Breast epithelium (tissue), 4 donors: Measurements from ENCODE around the gene MT1F. TPM values are rescaled to one million over a fixed set of nuclear protein-coding genes. Genes with fewer than 3 reads are reported as not detected.

ENCODE experiments used
- DNase-seq, 2 donors: peaks; one replicate each; pipeline ENCODE4 v3.0.0-alpha.2; 2019; ENCODE audit warnings: low spot score in 2 of 2
- H3K27ac ChIP-seq, 2 donors: fragments of 200-600 bp; sonication (generic) in 1 of 2; one replicate each; pipeline ENCODE4 v1.5.1; 2016 to 2019; ENCODE audit warnings: mild to moderate bottlenecking in 1 of 2
- H3K27me3 ChIP-seq, 2 donors: fragments of 200-600 bp; sonication (generic) in 1 of 2; one replicate each; pipeline versions ENCODE4 v1.5.1 to v1.6.0; 2017 to 2019; ENCODE audit warnings: control low read depth in 1 of 2, mild to moderate bottlenecking in 1 of 2
- H3K36me3 ChIP-seq: fragments of 200-600 bp; one replicate; pipeline ENCODE4 v1.5.1; 2019
- H3K4me1 ChIP-seq, 2 donors: fragments of 200-600 bp; sonication (generic); one replicate each; pipeline ENCODE4 v1.5.1; 2016 to 2019; ENCODE audit warnings: control low read depth in 1 of 2
- H3K4me3 ChIP-seq, 3 donors: fragments of 200-600 bp; sonication (generic); 1 replicate in 2 of 3; 2 replicates in 1 of 3; pipeline ENCODE4 v1.5.1; 2016 to 2019; ENCODE audit warnings: mild to moderate bottlenecking in 3 of 3, moderate library complexity in 2 of 3
- H3K9me3 ChIP-seq, 2 donors: fragments of 200-600 bp; sonication (generic) in 1 of 2; one replicate each; pipeline ENCODE4 v1.5.1; 2016 to 2019; ENCODE audit warnings: control low read depth in 1 of 2
- CTCF ChIP-seq, 3 donors: fragments of 450-650 bp; IDR thresholded peaks; one replicate each; pipeline ENCODE4 v1.5.1; 2016 to 2017; ENCODE audit warnings: antibody characterized with exemption in 3 of 3, mild to moderate bottlenecking in 3 of 3, moderate library complexity in 3 of 3
- POLR2A ChIP-seq: fragments of 450-650 bp; IDR thresholded peaks from one replicate; pipeline ENCODE4 v1.6.1; 2016; ENCODE audit warnings: antibody characterized with exemption, mild to moderate bottlenecking, moderate library complexity
- POLR2AphosphoS5 ChIP-seq, 3 donors: sonication (generic); formaldehyde crosslinking; IDR thresholded peaks; one replicate each; pipeline ENCODE4 v1.6.1; 2017; ENCODE audit warnings: antibody characterized with exemption in 3 of 3
- intact Hi-C: fragments of 100-400 bp; cut with DNase I; formaldehyde crosslinking; loops from one replicate; pipeline ENCODE4 v1.15.1; 2023; ENCODE audit warnings: low total_unique reads
- total RNA-seq, 3 donors: library from RNA; depleted of rRNA; stranded (reverse); fragments of >200 nt; gene quantifications; one replicate each; pipeline ENCODE4 v1.1.0, GENCODE V29; 2016

Gene MT1F
- total RNA-seq, 3 donors from 2014 or later, result 9.1 to 34.0 (median 12.1) TPM

GRCh38 chr16:56632848-56633365 lies 24.9 kb upstream of the MT1F start:
- no peaks in the 10 kb centered on the region for H3K27me3 ChIP-seq
- TF ChIP-seq POLR2AphosphoS5 (IDR thresholded peaks at IDR 0.05) (no peak), POLR2A (no peak), CTCF (IDR thresholded peaks at IDR 0.05) (no peak)
- intact Hi-C loops, result no loop called here

GRCh38 chr16:56633535-56633934 lies 24.2 kb upstream of the MT1F start:
- no peaks in the 10 kb centered on the region for H3K36me3 ChIP-seq
- peaks cover 0 to 5% of the 10 kb centered on the region in 2 donors for H3K27me3 ChIP-seq
- no peak for DNase-seq
- no peaks in the 10 kb centered on the region for H3K4me1 ChIP-seq
- H3K9me3 ChIP-seq, result no peaks in the 10 kb centered on the region
- TF ChIP-seq CTCF (IDR thresholded peaks at IDR 0.05) (no peak), POLR2AphosphoS5 (IDR thresholded peaks at IDR 0.05) (no peak), POLR2A (no peak)
- H3K27ac ChIP-seq, result peak overlapping the region in 1 of 2 donors; percentile 86
- peak overlapping the region; percentile 56 to 80 (median 66) for H3K4me3 ChIP-seq
- intact Hi-C loops, result no loop called here

More at GRCh38 chr16:56632848-56633365, 24.9 kb upstream of the MT1F start:
- DNase-seq, result no peak
- no peaks in the 10 kb centered on the region for H3K36me3 ChIP-seq
- H3K27ac ChIP-seq, result peak overlapping the region; percentile 77 to 86
- H3K4me3 ChIP-seq, result peak overlapping the region; percentile 56 to 80 (median 66)
- no peaks in the 10 kb centered on the region for H3K4me1 ChIP-seq
- no peaks in the 10 kb centered on the region for H3K9me3 ChIP-seq

- Histone ChIP-seq H3K9me3 (no peaks in the 10 kb centered on the region), H3K27ac (no peak overlapping the region), H3K36me3 (no peaks in the 10 kb centered on the region), H3K27me3 (peaks cover 0 to 6% of the 10 kb centered on the region in 2 donors), H3K4me1 (no peaks in the 10 kb centered on the region), H3K4me3 (peak overlapping the region in 2 of 3 donors; percentile 37 to 56)
- DNase-seq, result no peak
- intact Hi-C loops, result no loop called here
- TF ChIP-seq POLR2AphosphoS5 (IDR thresholded peaks at IDR 0.05) (no peak), POLR2A (no peak), CTCF (IDR thresholded peaks at IDR 0.05) (no peak)
Observed at GRCh38 chr16:56634715-56635440, 22.9 kb upstream of the MT1F start.

- peak overlapping the region in 2 of 3 donors; percentile 37 to 56 for H3K4me3 ChIP-seq
- TF ChIP-seq CTCF (IDR thresholded peaks at IDR 0.05) (no peak), POLR2A (no peak), POLR2AphosphoS5 (IDR thresholded peaks at IDR 0.05) (no peak)
- DNase-seq, result no peak
- peaks cover 0 to 6% of the 10 kb centered on the region in 2 donors for H3K27me3 ChIP-seq
- H3K36me3 ChIP-seq, result no peaks in the 10 kb centered on the region
- no peak overlapping the region for H3K27ac ChIP-seq
- no peaks in the 10 kb centered on the region for H3K4me1 ChIP-seq
- intact Hi-C loops, result no loop called here
- H3K9me3 ChIP-seq, result no peaks in the 10 kb centered on the region
Observed at GRCh38 chr16:56635441-56635967, 22.3 kb upstream of the MT1F start.
